ENCODE measurements around the gene CA5A. TPM values are rescaled to one million over a fixed set of nuclear protein-coding genes. Genes with fewer than 3 reads are reported as not detected.

CA5A gene
- total and polyA plus RNA-seq, 9 of the 15 experiments (the other 6 are each of a cell fraction or from before 2014, with no cell fraction given) = not detected

- TF ChIP-seq NR0B1 (IDR thresholded peaks at IDR 0.05; ENCODE audit: partially characterized antibody) (no peak), CEBPZ (IDR thresholded peaks at IDR 0.05; ENCODE audit: borderline replicate concordance, low read depth, low read length) (no peak), ZNF780A (CRISPR knock-in tag; IDR thresholded peaks at IDR 0.05) (no peak), CC2D1A (IDR thresholded peaks at IDR 0.05) (peak; percentile 93; the same call in 1 of the 2 replicates), WHSC1 (IDR thresholded peaks at IDR 0.05; ENCODE audit: low read length) (no peak), XRCC5 (IDR thresholded peaks at IDR 0.05; ENCODE audit: low read depth, low read length) (peak; percentile 46; the same call in 1 of the 2 replicates), UBTF (IDR thresholded peaks at IDR 0.05; ENCODE audit: borderline replicate concordance in 1 of 2, low read depth in 2 of 2, low read length in 2 of 2) (no peak), ZNF778 (CRISPR knock-in tag; IDR thresholded peaks at IDR 0.05) (no peak), PML (IDR thresholded peaks at IDR 0.05; ENCODE audit: low read length) (peak; percentile 93), GATAD2A (IDR thresholded peaks at IDR 0.05) (peak; percentile 97), NCOA4 (IDR thresholded peaks at IDR 0.05; ENCODE audit: partially characterized antibody) (no peak), ZNF583 (CRISPR knock-in tag; IDR thresholded peaks at IDR 0.05) (peak; percentile 88), XRCC4 (IDR thresholded peaks at IDR 0.05; ENCODE audit: extremely low read depth, insufficient read depth, insufficient read length) (no peak)
- TF ChIP-seq, protein P1, sequence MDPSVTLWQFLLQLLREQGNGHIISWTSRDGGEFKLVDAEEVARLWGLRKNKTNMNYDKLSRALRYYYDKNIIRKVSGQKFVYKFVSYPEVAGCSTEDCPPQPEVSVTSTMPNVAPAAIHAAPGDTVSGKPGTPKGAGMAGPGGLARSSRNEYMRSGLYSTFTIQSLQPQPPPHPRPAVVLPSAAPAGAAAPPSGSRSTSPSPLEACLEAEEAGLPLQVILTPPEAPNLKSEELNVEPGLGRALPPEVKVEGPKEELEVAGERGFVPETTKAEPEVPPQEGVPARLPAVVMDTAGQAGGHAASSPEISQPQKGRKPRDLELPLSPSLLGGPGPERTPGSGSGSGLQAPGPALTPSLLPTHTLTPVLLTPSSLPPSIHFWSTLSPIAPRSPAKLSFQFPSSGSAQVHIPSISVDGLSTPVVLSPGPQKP (CRISPR knock-in tag; IDR thresholded peaks at IDR 0.05) = no peak
- TF ChIP-seq, protein P2, sequence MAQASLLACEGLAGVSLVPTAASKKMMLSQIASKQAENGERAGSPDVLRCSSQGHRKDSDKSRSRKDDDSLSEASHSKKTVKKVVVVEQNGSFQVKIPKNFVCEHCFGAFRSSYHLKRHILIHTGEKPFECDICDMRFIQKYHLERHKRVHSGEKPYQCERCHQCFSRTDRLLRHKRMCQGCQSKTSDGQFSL (CRISPR knock-in tag; IDR thresholded peaks at IDR 0.05) = no peak; the same call in 1 of the 2 replicates
- TF ChIP-seq, protein P2 (tag; IDR thresholded peaks at IDR 0.05) = peak in 1 of 2 experiments; percentile 41; a peak in 2 of 4 replicates
- TF ChIP-seq, protein P3, sequence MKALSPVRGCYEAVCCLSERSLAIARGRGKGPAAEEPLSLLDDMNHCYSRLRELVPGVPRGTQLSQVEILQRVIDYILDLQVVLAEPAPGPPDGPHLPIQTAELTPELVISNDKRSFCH (CRISPR knock-in tag; IDR thresholded peaks at IDR 0.05) = no peak
- TF ChIP-seq, protein P3 (tag; IDR thresholded peaks at IDR 0.05) = peak; percentile 96
These were observed 82.0 kb downstream of the CA5A start (continued) for GRCh38 chr16:87854053-87854906.

Data from K562 (cell line).